Measurements from ENCODE around the gene TSEN54.

The TSEN54 gene

GRCh38 chr17:75523647-75524046, 7.3 kb downstream of the TSEN54 start:
- no peak overlapping the region for H3K27ac ChIP-seq (ENCODE audit: low read depth, low read length)
- TF ChIP-seq EZH2phosphoT487 (conservative IDR thresholded peaks at IDR 0.05; ENCODE audit: low read length): no peak
- TF ChIP-seq, protein P1, sequence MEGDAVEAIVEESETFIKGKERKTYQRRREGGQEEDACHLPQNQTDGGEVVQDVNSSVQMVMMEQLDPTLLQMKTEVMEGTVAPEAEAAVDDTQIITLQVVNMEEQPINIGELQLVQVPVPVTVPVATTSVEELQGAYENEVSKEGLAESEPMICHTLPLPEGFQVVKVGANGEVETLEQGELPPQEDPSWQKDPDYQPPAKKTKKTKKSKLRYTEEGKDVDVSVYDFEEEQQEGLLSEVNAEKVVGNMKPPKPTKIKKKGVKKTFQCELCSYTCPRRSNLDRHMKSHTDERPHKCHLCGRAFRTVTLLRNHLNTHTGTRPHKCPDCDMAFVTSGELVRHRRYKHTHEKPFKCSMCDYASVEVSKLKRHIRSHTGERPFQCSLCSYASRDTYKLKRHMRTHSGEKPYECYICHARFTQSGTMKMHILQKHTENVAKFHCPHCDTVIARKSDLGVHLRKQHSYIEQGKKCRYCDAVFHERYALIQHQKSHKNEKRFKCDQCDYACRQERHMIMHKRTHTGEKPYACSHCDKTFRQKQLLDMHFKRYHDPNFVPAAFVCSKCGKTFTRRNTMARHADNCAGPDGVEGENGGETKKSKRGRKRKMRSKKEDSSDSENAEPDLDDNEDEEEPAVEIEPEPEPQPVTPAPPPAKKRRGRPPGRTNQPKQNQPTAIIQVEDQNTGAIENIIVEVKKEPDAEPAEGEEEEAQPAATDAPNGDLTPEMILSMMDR (IDR thresholded peaks at IDR 0.05; ENCODE audit: insufficient read depth, low read length, poor library complexity, severe bottlenecking): no peak
- H3K9me3 ChIP-seq (ENCODE audit: insufficient read depth, low read length): no peaks in the 10 kb centered on the region
- H3K9me2 ChIP-seq (replicated peaks; ENCODE audit: insufficient read depth, low read length): no peaks in the 10 kb centered on the region
- no peak overlapping the region for H2AFZ ChIP-seq (ENCODE audit: low read depth, low read length, severe bottlenecking)
- H3K9ac ChIP-seq (ENCODE audit: low read length): no peak overlapping the region
- H3K79me2 ChIP-seq (ENCODE audit: insufficient read depth, low read length): no peaks in the 10 kb centered on the region
- H3K36me3 ChIP-seq (ENCODE audit: low read length): no peaks in the 10 kb centered on the region
- H3F3A ChIP-seq (ENCODE audit: insufficient read depth): peaks cover 8% of the 10 kb centered on the region; the same call in 1 of the 2 replicates
- H4K20me1 ChIP-seq (ENCODE audit: low read depth, low read length): no peaks in the 10 kb centered on the region
- H3K27me3 ChIP-seq (ENCODE audit: low read length): no peaks in the 10 kb centered on the region
- no peak overlapping the region for H3K4me2 ChIP-seq (ENCODE audit: low read depth, low read length, poor library complexity, severe bottlenecking)
- no peak overlapping the region for H3K4me3 ChIP-seq (ENCODE audit: insufficient read depth, low read length, poor library complexity, severe bottlenecking)

DNA sequence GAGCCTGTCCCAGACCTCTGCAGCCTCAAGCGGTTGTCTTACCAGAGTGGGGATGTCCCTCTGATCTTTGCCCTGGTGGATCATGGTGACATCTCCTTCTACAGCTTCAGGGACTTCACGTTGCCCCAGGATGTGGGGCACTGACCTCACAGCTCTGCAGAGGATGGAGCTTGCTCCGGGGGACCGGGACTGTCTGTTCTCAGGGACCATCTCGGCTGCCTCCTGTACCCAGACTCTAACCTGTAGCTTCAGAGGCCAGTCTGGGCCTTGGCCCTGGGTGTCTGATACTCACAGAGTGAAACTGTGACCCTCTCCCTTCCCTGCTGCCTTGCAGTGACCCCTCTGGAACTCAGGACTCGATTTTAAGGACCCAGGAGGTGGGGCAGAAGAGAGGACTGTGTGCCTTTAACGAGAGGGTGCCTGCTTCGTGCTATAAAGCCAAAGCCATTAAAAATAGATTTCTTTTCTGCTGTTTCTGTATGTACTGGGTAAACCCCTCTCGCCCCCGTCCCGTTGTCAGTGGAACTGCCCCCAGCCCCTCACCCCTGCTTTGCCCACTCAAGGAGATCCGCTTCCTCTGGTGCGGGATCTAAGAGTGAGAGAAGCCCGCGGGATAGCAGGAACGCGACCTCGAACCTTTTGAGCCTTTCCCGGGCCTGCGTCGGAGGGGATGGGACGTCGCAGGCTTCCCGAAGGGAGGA, 8.1 kb downstream of the TSEN54 start:
- Histone ChIP-seq H3K36me3 (ENCODE audit: low read length) (no peaks in the 10 kb centered on the region), H4K20me1 (ENCODE audit: low read depth, low read length) (no peaks in the 10 kb centered on the region), H3K27me3 (ENCODE audit: low read length) (no peaks in the 10 kb centered on the region), H3K9ac (ENCODE audit: low read length) (peak overlapping the region; percentile 62), H3K4me2 (ENCODE audit: low read depth, low read length, poor library complexity, severe bottlenecking) (peak overlapping the region; percentile 84), H3K4me3 (ENCODE audit: insufficient read depth, low read length, poor library complexity, severe bottlenecking) (peak overlapping the region; percentile 61), H3K9me3 (ENCODE audit: insufficient read depth, low read length) (no peaks in the 10 kb centered on the region), H3K79me2 (ENCODE audit: insufficient read depth, low read length) (no peaks in the 10 kb centered on the region), H3K9me2 (replicated peaks; ENCODE audit: insufficient read depth, low read length) (no peaks in the 10 kb centered on the region), H3K27ac (ENCODE audit: low read depth, low read length) (no peak overlapping the region), H3F3A (ENCODE audit: insufficient read depth) (peaks cover 8% of the 10 kb centered on the region; the same call in 1 of the 2 replicates), H2AFZ (ENCODE audit: low read depth, low read length, severe bottlenecking) (no peak overlapping the region)
- TF ChIP-seq EZH2phosphoT487 (conservative IDR thresholded peaks at IDR 0.05; ENCODE audit: low read length): no peak
- TF ChIP-seq, protein P1 (IDR thresholded peaks at IDR 0.05; ENCODE audit: insufficient read depth, low read length, poor library complexity, severe bottlenecking): no peak

GRCh38 chr17:75524970-75525805, 8.9 kb downstream of the TSEN54 start, which contains the start of gene LLGL2:
LLGL2 (plus strand) TSS chr17:75525697; CDS start chr17:75543427, 17,730 bp downstream.
- no peaks in the 10 kb centered on the region for H3K9me2 ChIP-seq (replicated peaks; ENCODE audit: insufficient read depth, low read length)
- H3K36me3 ChIP-seq (ENCODE audit: low read length): no peaks in the 10 kb centered on the region
- H3F3A ChIP-seq (ENCODE audit: insufficient read depth): peaks cover 8% of the 10 kb centered on the region; the same call in 1 of the 2 replicates
- H3K27me3 ChIP-seq (ENCODE audit: low read length): no peaks in the 10 kb centered on the region
- H3K4me3 ChIP-seq (ENCODE audit: insufficient read depth, low read length, poor library complexity, severe bottlenecking): peak within 1 kb of the TSS; percentile 61
- no peaks in the 10 kb centered on the region for H3K9me3 ChIP-seq (ENCODE audit: insufficient read depth, low read length)
- peak within 1 kb of the TSS; percentile 90 for H2AFZ ChIP-seq (ENCODE audit: low read depth, low read length, severe bottlenecking)
- no peaks in the 10 kb centered on the region for H3K79me2 ChIP-seq (ENCODE audit: insufficient read depth, low read length)
- H4K20me1 ChIP-seq (ENCODE audit: low read depth, low read length): no peaks in the 10 kb centered on the region
- H3K9ac ChIP-seq (ENCODE audit: low read length): peak within 1 kb of the TSS; percentile 62
- TF ChIP-seq, protein P1 (IDR thresholded peaks at IDR 0.05; ENCODE audit: insufficient read depth, low read length, poor library complexity, severe bottlenecking): no peak
- no peak for TF ChIP-seq EZH2phosphoT487 (conservative IDR thresholded peaks at IDR 0.05; ENCODE audit: low read length)
- peak within 1 kb of the TSS; percentile 31 for H3K27ac ChIP-seq (ENCODE audit: low read depth, low read length)
- peak within 1 kb of the TSS; percentile 84 for H3K4me2 ChIP-seq (ENCODE audit: low read depth, low read length, poor library complexity, severe bottlenecking)
